Vagina (tissue), 2 donors: ENCODE measurements around the gene ACTL6B.

ENCODE experiments used
- CTCF ChIP-seq, 3 experiments: fragments of 450-650 bp in 2 of 3; fragments of 200-600 bp in 1 of 3; sonication (generic) in 1 of 3; IDR thresholded peaks; one replicate each; pipeline ENCODE4 v1.5.1; 2017 to 2019; ENCODE audit warnings: antibody characterized with exemption in 3 of 3, mild to moderate bottlenecking in 2 of 3, moderate library complexity in 2 of 3
- POLR2A ChIP-seq, 2 donors: fragments of 450-650 bp; IDR thresholded peaks; one replicate each; pipeline ENCODE4 v1.6.1; 2017; ENCODE audit warnings: antibody characterized with exemption in 2 of 2, mild to moderate bottlenecking in 2 of 2, moderate library complexity in 2 of 2
- POLR2AphosphoS5 ChIP-seq, 2 donors: sonication (generic); formaldehyde crosslinking; IDR thresholded peaks; one replicate each; pipeline ENCODE4 v1.9.0; 2017; ENCODE audit warnings: antibody characterized with exemption in 2 of 2, mild to moderate bottlenecking in 2 of 2, low read depth in 1 of 2; ENCODE audit not compliant: insufficient read depth in 1 of 2

DNA sequence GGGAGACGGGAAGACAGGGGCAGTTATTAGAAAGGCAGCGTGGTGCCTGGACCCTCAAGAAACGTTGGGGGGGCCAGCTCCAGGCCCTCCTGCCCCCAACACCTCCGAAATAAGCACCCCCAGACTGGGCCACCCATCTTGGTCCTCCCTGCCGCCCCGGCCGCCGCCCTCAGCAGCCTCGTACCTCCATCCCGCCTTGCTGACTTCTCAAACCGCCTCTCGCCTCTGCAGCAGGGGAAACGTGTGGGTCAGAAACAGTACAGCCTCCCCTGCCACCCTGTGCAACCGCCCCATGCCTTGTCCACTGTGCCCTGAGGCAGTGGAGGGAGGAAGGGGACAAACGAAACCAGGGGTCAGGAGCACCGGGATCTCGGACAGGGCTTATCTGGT is 30.6 kb upstream of the ACTL6B start:
- TF ChIP-seq POLR2AphosphoS5 (IDR thresholded peaks at IDR 0.05; ENCODE audit: insufficient read depth in 1 of 2, low read depth in 1 of 2) (no peak), CTCF (IDR thresholded peaks at IDR 0.05) (no peak), POLR2A (IDR thresholded peaks at IDR 0.05) (no peak)
